WTC11 (cell line): ENCODE data around the gene VAT1. TPM values are rescaled to one million over a fixed set of nuclear protein-coding genes. Genes with fewer than 3 reads are reported as not detected.

ENCODE experiments used
- ATF6 ChIP-seq: sonication (generic); formaldehyde crosslinking; IDR thresholded peaks from 2 replicates; pipeline ENCODE4 v1.8.1; 2023; ENCODE audit warnings: mild to moderate bottlenecking, missing genetic modification reagents
- CDX4 ChIP-seq: fragments of 250-450 bp; sonication (Bioruptor Pico); IDR thresholded peaks from 2 replicates; pipeline ENCODE4 v1.9.0; 2021; ENCODE audit warnings: moderate library complexity, mild to moderate bottlenecking, inconsistent platforms, borderline replicate concordance
- CTCF ChIP-seq: fragments of 200-600 bp; IDR thresholded peaks from 2 replicates; pipeline ENCODE4 v1.8.0; 2022; ENCODE audit warnings: antibody characterized with exemption
- ESRRA ChIP-seq: sonication (generic); formaldehyde crosslinking; IDR thresholded peaks from 2 replicates; pipeline ENCODE4 v1.8.1; 2022; ENCODE audit warnings: mild to moderate bottlenecking, missing genetic modification reagents, borderline replicate concordance
- FOXP4 ChIP-seq: sonication (generic); formaldehyde crosslinking; IDR thresholded peaks from 2 replicates; pipeline ENCODE4 v1.8.0; 2022; ENCODE audit warnings: mild to moderate bottlenecking, missing genetic modification reagents
- GRHL2 ChIP-seq: fragments of 250-450 bp; sonication (Bioruptor Pico); IDR thresholded peaks from 2 replicates; pipeline ENCODE4 v1.8.0; 2022; ENCODE audit warnings: mild to moderate bottlenecking, moderate library complexity; ENCODE audit not compliant: insufficient replicate concordance, severe bottlenecking
- MLX ChIP-seq: sonication (generic); formaldehyde crosslinking; IDR thresholded peaks from 2 replicates; pipeline ENCODE4 v1.8.1; 2023; ENCODE audit warnings: mild to moderate bottlenecking, missing genetic modification reagents, moderate library complexity
- PRDM15 ChIP-seq: sonication (generic); formaldehyde crosslinking; IDR thresholded peaks from 2 replicates; pipeline ENCODE4 v1.8.0; 2022; ENCODE audit warnings: missing genetic modification reagents
- STAT6 ChIP-seq: sonication (generic); formaldehyde crosslinking; conservative IDR thresholded peaks from 2 replicates; pipeline ENCODE4 v1.8.1; 2023; ENCODE audit warnings: mild to moderate bottlenecking, low read depth, missing genetic modification reagents, moderate library complexity
- TCF7 ChIP-seq: sonication (generic); formaldehyde crosslinking; IDR thresholded peaks from 2 replicates; pipeline ENCODE4 v1.8.0; 2022; ENCODE audit warnings: mild to moderate bottlenecking, low read depth, missing genetic modification reagents, moderate library complexity
- TEAD4 ChIP-seq: sonication (generic); formaldehyde crosslinking; IDR thresholded peaks from 2 replicates; pipeline ENCODE4 v1.8.0; 2022; ENCODE audit warnings: mild to moderate bottlenecking, missing genetic modification reagents
- TP53 ChIP-seq: sonication (generic); formaldehyde crosslinking; IDR thresholded peaks from 2 replicates; pipeline ENCODE4 v1.8.1; 2023; ENCODE audit warnings: mild to moderate bottlenecking, missing genetic modification reagents
- ZNF121 ChIP-seq: sonication (generic); formaldehyde crosslinking; IDR thresholded peaks from 2 replicates; pipeline ENCODE4 v1.8.0; 2023; ENCODE audit warnings: missing genetic modification reagents
- ZNF138 ChIP-seq: sonication (generic); formaldehyde crosslinking; conservative IDR thresholded peaks from 2 replicates; pipeline ENCODE4 v1.8.1; 2022; ENCODE audit warnings: mild to moderate bottlenecking, moderate library complexity, missing genetic modification reagents
- ZNF416 ChIP-seq: fragments of 250-450 bp; sonication (Bioruptor Pico); IDR thresholded peaks from 2 replicates; pipeline ENCODE4 v1.9.0; 2021; ENCODE audit warnings: mild to moderate bottlenecking, inconsistent platforms
- total RNA-seq: library from RNA; stranded (reverse); gene quantifications from 3 replicates; pipeline ENCODE4 v1.2.3, GENCODE V29; 2021
- TF ChIP-seq, protein P1 (sequence below): sonication (generic); formaldehyde crosslinking; IDR thresholded peaks from 2 replicates; pipeline ENCODE4 v1.8.0; 2022; ENCODE audit warnings: mild to moderate bottlenecking, missing genetic modification reagents
- TF ChIP-seq, protein P2 (sequence below): sonication (generic); formaldehyde crosslinking; IDR thresholded peaks from 2 replicates; pipeline ENCODE4 v1.8.1; 2022; ENCODE audit warnings: low read depth, mild to moderate bottlenecking, moderate library complexity, missing genetic modification reagents, borderline replicate concordance
- TF ChIP-seq, protein P3 (sequence below): sonication (generic); formaldehyde crosslinking; conservative IDR thresholded peaks from 2 replicates; pipeline ENCODE4 v1.8.1; 2022; ENCODE audit warnings: mild to moderate bottlenecking, missing genetic modification reagents

VAT1 gene
- total RNA-seq, 1 experiment from 2014 or later: 298 TPM

GRCh38 chr17:43024407-43025289 lies 2.5 kb upstream of the VAT1 start, which contains the start of gene RND2 (continued):
- no peak for TF ChIP-seq TEAD4 (CRISPR knock-in tag)
- TF ChIP-seq ZNF416: no peak
- TF ChIP-seq, protein P1, sequence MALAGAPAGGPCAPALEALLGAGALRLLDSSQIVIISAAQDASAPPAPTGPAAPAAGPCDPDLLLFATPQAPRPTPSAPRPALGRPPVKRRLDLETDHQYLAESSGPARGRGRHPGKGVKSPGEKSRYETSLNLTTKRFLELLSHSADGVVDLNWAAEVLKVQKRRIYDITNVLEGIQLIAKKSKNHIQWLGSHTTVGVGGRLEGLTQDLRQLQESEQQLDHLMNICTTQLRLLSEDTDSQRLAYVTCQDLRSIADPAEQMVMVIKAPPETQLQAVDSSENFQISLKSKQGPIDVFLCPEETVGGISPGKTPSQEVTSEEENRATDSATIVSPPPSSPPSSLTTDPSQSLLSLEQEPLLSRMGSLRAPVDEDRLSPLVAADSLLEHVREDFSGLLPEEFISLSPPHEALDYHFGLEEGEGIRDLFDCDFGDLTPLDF: no peak
- TF ChIP-seq TCF7 (CRISPR knock-in tag): no peak
- TF ChIP-seq, protein P2, sequence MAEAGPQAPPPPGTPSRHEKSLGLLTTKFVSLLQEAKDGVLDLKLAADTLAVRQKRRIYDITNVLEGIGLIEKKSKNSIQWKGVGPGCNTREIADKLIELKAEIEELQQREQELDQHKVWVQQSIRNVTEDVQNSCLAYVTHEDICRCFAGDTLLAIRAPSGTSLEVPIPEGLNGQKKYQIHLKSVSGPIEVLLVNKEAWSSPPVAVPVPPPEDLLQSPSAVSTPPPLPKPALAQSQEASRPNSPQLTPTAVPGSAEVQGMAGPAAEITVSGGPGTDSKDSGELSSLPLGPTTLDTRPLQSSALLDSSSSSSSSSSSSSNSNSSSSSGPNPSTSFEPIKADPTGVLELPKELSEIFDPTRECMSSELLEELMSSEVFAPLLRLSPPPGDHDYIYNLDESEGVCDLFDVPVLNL (CRISPR knock-in tag): no peak
- TF ChIP-seq GRHL2: no peak
- no peak for TF ChIP-seq CTCF
- TF ChIP-seq, protein P3, sequence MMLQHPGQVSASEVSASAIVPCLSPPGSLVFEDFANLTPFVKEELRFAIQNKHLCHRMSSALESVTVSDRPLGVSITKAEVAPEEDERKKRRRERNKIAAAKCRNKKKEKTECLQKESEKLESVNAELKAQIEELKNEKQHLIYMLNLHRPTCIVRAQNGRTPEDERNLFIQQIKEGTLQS (CRISPR knock-in tag): no peak
- TF ChIP-seq TP53 (CRISPR knock-in tag): no peak
- no peak for TF ChIP-seq ZNF121 (CRISPR knock-in tag)
- no peak for TF ChIP-seq ATF6 (CRISPR knock-in tag)
- TF ChIP-seq ESRRA: no peak
- TF ChIP-seq CDX4 (CRISPR knock-in tag): no peak
- TF ChIP-seq PRDM15 (CRISPR knock-in tag): no peak
- no peak for TF ChIP-seq STAT6 (CRISPR knock-in tag)
- TF ChIP-seq ZNF138: no peak
- TF ChIP-seq FOXP4 (CRISPR knock-in tag): no peak
- TF ChIP-seq MLX (CRISPR knock-in tag): no peak
